ENCODE results near the gene DYRK1A.

The DYRK1A gene

DNA sequence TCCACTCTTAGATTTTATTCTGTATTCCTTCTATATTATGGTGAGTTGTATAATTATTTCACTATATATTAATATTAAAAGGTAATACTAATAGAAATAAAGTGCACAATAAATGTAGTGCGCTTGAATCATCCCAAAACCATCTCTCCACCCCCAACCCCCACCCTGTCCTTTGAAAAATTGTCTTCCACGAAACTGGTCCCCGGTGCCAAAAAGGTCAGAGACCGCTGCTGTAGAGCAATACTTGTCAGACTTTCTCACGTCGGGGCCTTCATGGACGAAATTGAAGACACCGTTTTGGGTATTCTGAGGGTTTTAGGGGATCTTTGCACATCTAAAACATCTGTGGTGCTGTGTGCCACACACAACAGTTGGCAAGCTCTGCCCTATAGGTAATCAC is 19.6 kb downstream of the DYRK1A start:
- no peaks in the 10 kb centered on the region for H3F3A ChIP-seq (ENCODE audit: insufficient read depth)
- H3K9ac ChIP-seq (ENCODE audit: low read length) = no peak overlapping the region
- no peaks in the 10 kb centered on the region for H3K9me3 ChIP-seq (ENCODE audit: insufficient read depth, low read length)
- no peak overlapping the region for H3K27ac ChIP-seq (ENCODE audit: low read depth, low read length)
- H3K4me2 ChIP-seq (ENCODE audit: low read depth, low read length, poor library complexity, severe bottlenecking) = no peak overlapping the region
- peaks cover 62% of the 10 kb centered on the region for H4K20me1 ChIP-seq (ENCODE audit: low read depth, low read length)
- peaks cover 100% of the 10 kb centered on the region for H3K79me2 ChIP-seq (ENCODE audit: insufficient read depth, low read length)
- TF ChIP-seq EZH2phosphoT487 (conservative IDR thresholded peaks at IDR 0.05; ENCODE audit: low read length) = no peak
- TF ChIP-seq, protein P1, sequence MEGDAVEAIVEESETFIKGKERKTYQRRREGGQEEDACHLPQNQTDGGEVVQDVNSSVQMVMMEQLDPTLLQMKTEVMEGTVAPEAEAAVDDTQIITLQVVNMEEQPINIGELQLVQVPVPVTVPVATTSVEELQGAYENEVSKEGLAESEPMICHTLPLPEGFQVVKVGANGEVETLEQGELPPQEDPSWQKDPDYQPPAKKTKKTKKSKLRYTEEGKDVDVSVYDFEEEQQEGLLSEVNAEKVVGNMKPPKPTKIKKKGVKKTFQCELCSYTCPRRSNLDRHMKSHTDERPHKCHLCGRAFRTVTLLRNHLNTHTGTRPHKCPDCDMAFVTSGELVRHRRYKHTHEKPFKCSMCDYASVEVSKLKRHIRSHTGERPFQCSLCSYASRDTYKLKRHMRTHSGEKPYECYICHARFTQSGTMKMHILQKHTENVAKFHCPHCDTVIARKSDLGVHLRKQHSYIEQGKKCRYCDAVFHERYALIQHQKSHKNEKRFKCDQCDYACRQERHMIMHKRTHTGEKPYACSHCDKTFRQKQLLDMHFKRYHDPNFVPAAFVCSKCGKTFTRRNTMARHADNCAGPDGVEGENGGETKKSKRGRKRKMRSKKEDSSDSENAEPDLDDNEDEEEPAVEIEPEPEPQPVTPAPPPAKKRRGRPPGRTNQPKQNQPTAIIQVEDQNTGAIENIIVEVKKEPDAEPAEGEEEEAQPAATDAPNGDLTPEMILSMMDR (IDR thresholded peaks at IDR 0.05; ENCODE audit: insufficient read depth, low read length, poor library complexity, severe bottlenecking) = no peak
- H3K36me3 ChIP-seq (ENCODE audit: low read length) = no peaks in the 10 kb centered on the region
- no peaks in the 10 kb centered on the region for H3K9me2 ChIP-seq (replicated peaks; ENCODE audit: insufficient read depth, low read length)
- H3K27me3 ChIP-seq (ENCODE audit: low read length) = no peaks in the 10 kb centered on the region
- H2AFZ ChIP-seq (ENCODE audit: low read depth, low read length, severe bottlenecking) = no peak overlapping the region
- no peak overlapping the region for H3K4me3 ChIP-seq (ENCODE audit: insufficient read depth, low read length, poor library complexity, severe bottlenecking)

DNA sequence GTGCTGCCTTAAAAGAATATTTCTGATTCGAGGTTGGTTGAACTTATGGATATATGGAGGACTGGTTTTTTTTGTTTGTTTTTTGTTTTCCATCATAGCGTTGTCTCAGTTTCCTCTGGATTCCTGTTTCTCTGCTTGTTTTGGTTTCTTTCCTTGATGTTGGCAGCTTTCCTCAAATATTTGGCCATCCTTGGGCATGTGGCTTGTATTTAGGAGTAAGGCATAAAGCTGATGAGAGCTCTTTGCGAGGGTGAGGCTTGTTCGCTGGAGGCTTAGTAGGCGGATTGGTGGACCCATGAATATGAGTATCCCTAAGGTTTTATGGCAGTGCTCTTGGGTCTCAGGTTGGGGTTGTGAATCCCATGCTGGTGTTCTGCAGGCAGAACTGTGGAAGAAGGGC is 22.9 kb downstream of the DYRK1A start:
- H3K4me2 ChIP-seq (ENCODE audit: low read depth, low read length, poor library complexity, severe bottlenecking) = no peak overlapping the region
- no peak overlapping the region for H3K4me3 ChIP-seq (ENCODE audit: insufficient read depth, low read length, poor library complexity, severe bottlenecking)
- H3K79me2 ChIP-seq (ENCODE audit: insufficient read depth, low read length) = peaks cover 100% of the 10 kb centered on the region
- TF ChIP-seq, protein P1 (IDR thresholded peaks at IDR 0.05; ENCODE audit: insufficient read depth, low read length, poor library complexity, severe bottlenecking) = no peak
- TF ChIP-seq EZH2phosphoT487 (conservative IDR thresholded peaks at IDR 0.05; ENCODE audit: low read length) = no peak
- peaks cover 68% of the 10 kb centered on the region for H4K20me1 ChIP-seq (ENCODE audit: low read depth, low read length)
- H3K27me3 ChIP-seq (ENCODE audit: low read length) = no peaks in the 10 kb centered on the region
- no peaks in the 10 kb centered on the region for H3K9me2 ChIP-seq (replicated peaks; ENCODE audit: insufficient read depth, low read length)
- no peaks in the 10 kb centered on the region for H3K36me3 ChIP-seq (ENCODE audit: low read length)
- H3K9me3 ChIP-seq (ENCODE audit: insufficient read depth, low read length) = no peaks in the 10 kb centered on the region
- H3F3A ChIP-seq (ENCODE audit: insufficient read depth) = no peaks in the 10 kb centered on the region
- H3K9ac ChIP-seq (ENCODE audit: low read length) = no peak overlapping the region
- no peak overlapping the region for H3K27ac ChIP-seq (ENCODE audit: low read depth, low read length)
- no peak overlapping the region for H2AFZ ChIP-seq (ENCODE audit: low read depth, low read length, severe bottlenecking)

DNA sequence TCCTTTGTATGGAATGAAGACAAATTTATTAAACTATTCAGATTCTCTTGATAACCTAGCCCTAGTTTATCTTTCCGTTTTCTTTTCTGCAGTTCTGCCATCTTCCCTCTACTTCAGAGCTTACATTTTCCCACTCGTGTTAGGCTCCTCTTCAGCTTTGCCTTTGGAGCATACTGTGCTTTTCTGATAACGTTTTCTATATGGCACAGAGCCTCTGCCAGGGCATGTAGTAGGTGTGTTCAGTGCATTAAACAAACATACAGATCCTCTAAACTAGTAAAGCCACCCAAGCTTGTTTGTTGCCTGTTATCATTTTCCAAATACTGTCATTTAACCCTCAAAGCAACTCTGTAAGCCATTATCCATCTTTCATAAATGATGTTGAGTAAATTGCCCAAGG is 25.1 kb downstream of the DYRK1A start:
- Histone ChIP-seq H3K36me3 (ENCODE audit: low read length) (no peaks in the 10 kb centered on the region), H3F3A (ENCODE audit: insufficient read depth) (no peaks in the 10 kb centered on the region), H3K27ac (ENCODE audit: low read depth, low read length) (no peak overlapping the region), H4K20me1 (ENCODE audit: low read depth, low read length) (peaks cover 72% of the 10 kb centered on the region), H3K9ac (ENCODE audit: low read length) (no peak overlapping the region), H2AFZ (ENCODE audit: low read depth, low read length, severe bottlenecking) (no peak overlapping the region), H3K9me3 (ENCODE audit: insufficient read depth, low read length) (no peaks in the 10 kb centered on the region), H3K4me3 (ENCODE audit: insufficient read depth, low read length, poor library complexity, severe bottlenecking) (no peak overlapping the region), H3K79me2 (ENCODE audit: insufficient read depth, low read length) (peaks cover 100% of the 10 kb centered on the region), H3K9me2 (replicated peaks; ENCODE audit: insufficient read depth, low read length) (no peaks in the 10 kb centered on the region), H3K4me2 (ENCODE audit: low read depth, low read length, poor library complexity, severe bottlenecking) (no peak overlapping the region), H3K27me3 (ENCODE audit: low read length) (no peaks in the 10 kb centered on the region)
- no peak for TF ChIP-seq EZH2phosphoT487 (conservative IDR thresholded peaks at IDR 0.05; ENCODE audit: low read length)
- TF ChIP-seq, protein P1 (IDR thresholded peaks at IDR 0.05; ENCODE audit: insufficient read depth, low read length, poor library complexity, severe bottlenecking) = no peak
